HepG2 (cell line): ENCODE data around the gene EBPL. TPM values are rescaled to one million over a fixed set of nuclear protein-coding genes. Genes with fewer than 3 reads are reported as not detected.

Source experiments
- ATF7-NPFF ChIP-seq: sonication (generic); formaldehyde crosslinking; IDR thresholded peaks from 2 replicates; pipeline ENCODE4 v1.8.1; 2023; ENCODE audit warnings: mild to moderate bottlenecking, low read depth, missing genetic modification reagents, moderate library complexity
- CHD2 ChIP-seq: IDR thresholded peaks from 2 replicates; pipeline ENCODE4 v1.6.1; 2011; ENCODE audit warnings: low read depth, low read length, improper control_type of control experiment
- JDP2 ChIP-seq: sonication (generic); formaldehyde crosslinking; IDR thresholded peaks from 2 replicates; pipeline ENCODE4 v1.8.1; 2022; ENCODE audit warnings: missing genetic modification reagents, borderline replicate concordance
- KLF9 ChIP-seq: IDR thresholded peaks from 2 replicates; pipeline ENCODE4 v1.6.1; 2016; ENCODE audit warnings: low read depth
- RXRA ChIP-seq: sonication (generic); formaldehyde crosslinking; IDR thresholded peaks from 2 replicates; pipeline ENCODE4 v1.5.1; 2020; ENCODE audit warnings: missing genetic modification reagents
- SALL1 ChIP-seq: sonication (generic); formaldehyde crosslinking; IDR thresholded peaks from 2 replicates; pipeline ENCODE4 v1.8.0; 2022; ENCODE audit warnings: mild to moderate bottlenecking, missing genetic modification reagents
- SIX4 ChIP-seq: sonication (generic); formaldehyde crosslinking; IDR thresholded peaks from 2 replicates; pipeline ENCODE4 v1.4.0; 2020; ENCODE audit warnings: missing genetic modification reagents
- SOX5 ChIP-seq: IDR thresholded peaks from 2 replicates; pipeline ENCODE4 v1.6.1; 2016; ENCODE audit warnings: borderline replicate concordance
- TBL1XR1 ChIP-seq: fragments of 150-350 bp; IDR thresholded peaks from 2 replicates; pipeline ENCODE4 v1.6.1; 2014; ENCODE audit warnings: borderline replicate concordance, low read length; ENCODE audit not compliant: partially characterized antibody
- TOE1 ChIP-seq: sonication (generic); formaldehyde crosslinking; IDR thresholded peaks from 2 replicates; pipeline ENCODE4 v1.4.0; 2020; ENCODE audit warnings: mild to moderate bottlenecking, missing genetic modification reagents
- ZBTB1 ChIP-seq: sonication (generic); formaldehyde crosslinking; IDR thresholded peaks from 2 replicates; pipeline ENCODE4 v1.4.0; 2020; ENCODE audit warnings: missing genetic modification reagents, borderline replicate concordance
- ZNF207 ChIP-seq: fragments of 450-650 bp; IDR thresholded peaks from 2 replicates; pipeline ENCODE4 v1.6.1; 2016; ENCODE audit warnings: antibody characterized with exemption, borderline replicate concordance
- ZNF253 ChIP-seq: sonication (generic); formaldehyde crosslinking; IDR thresholded peaks from 2 replicates; pipeline ENCODE4 v1.8.0; 2022; ENCODE audit warnings: mild to moderate bottlenecking, missing genetic modification reagents, borderline replicate concordance
- ZNF441 ChIP-seq: sonication (generic); formaldehyde crosslinking; IDR thresholded peaks from 2 replicates; pipeline ENCODE4 v1.7.0; 2021; ENCODE audit warnings: missing genetic modification reagents, borderline replicate concordance
- ZNF562 ChIP-seq: sonication (generic); formaldehyde crosslinking; IDR thresholded peaks from 2 replicates; pipeline ENCODE4 v1.8.0; 2022; ENCODE audit warnings: missing genetic modification reagents, borderline replicate concordance
- ZSCAN25 ChIP-seq: sonication (generic); formaldehyde crosslinking; IDR thresholded peaks from 2 replicates; pipeline ENCODE4 v1.8.0; 2022; ENCODE audit warnings: mild to moderate bottlenecking, missing genetic modification reagents
- polyA plus RNA-seq, 8 experiments: library from polyadenylated mRNA; depleted of rRNA in 3 of 8; stranded (reverse) in 7 of 8; unstranded in 1 of 8; fragments of >200 nt; fragmentation: Illumina TruSeq in 4 of 8; extraction: Trizol in 4 of 8; gene quantifications; 2 replicates each; pipeline versions ENCODE4 v1.2.1 to v1.2.3, GENCODE V29; 2011 to 2016; ENCODE audit warnings: low read depth in 4 of 8, missing spikeins in 1 of 8, mixed read lengths in 1 of 8; ENCODE audit not compliant: insufficient read depth in 1 of 8
- total RNA-seq, 5 experiments: library from RNA; depleted of rRNA; stranded (reverse); fragments of >200 nt; fragmentation: Illumina TruSeq; extraction: Trizol; gene quantifications; 2 replicates each; pipeline ENCODE4 v1.2.3, GENCODE V29; 2016; ENCODE audit warnings: low read depth in 1 of 5
- TF ChIP-seq, protein P1 (sequence below), 2 experiments: sonication (generic) in 1 of 2; formaldehyde crosslinking in 1 of 2; IDR thresholded peaks; 2 replicates each; pipeline versions ENCODE4 v1.4.0 to v1.6.1; 2018 to 2020; ENCODE audit warnings: missing genetic modification reagents in 2 of 2, borderline replicate concordance in 1 of 2, low read depth in 1 of 2, mild to moderate bottlenecking in 1 of 2, missing biosample characterization in 1 of 2
- TF ChIP-seq, protein P2 (sequence below): sonication (generic); formaldehyde crosslinking; IDR thresholded peaks from 2 replicates; pipeline ENCODE4 v1.4.0; 2020; ENCODE audit warnings: mild to moderate bottlenecking, missing genetic modification reagents
- TF ChIP-seq, protein P3 (sequence below): sonication (generic); formaldehyde crosslinking; IDR thresholded peaks from 2 replicates; pipeline ENCODE4 v1.4.0; 2020; ENCODE audit warnings: mild to moderate bottlenecking, missing genetic modification reagents
- TF ChIP-seq, protein P4 (sequence below): sonication (generic); formaldehyde crosslinking; IDR thresholded peaks from 2 replicates; pipeline ENCODE4 v1.5.0; 2020; ENCODE audit warnings: missing genetic modification reagents, mild to moderate bottlenecking, borderline replicate concordance
- TF ChIP-seq, protein P5 (sequence below): sonication (generic); formaldehyde crosslinking; IDR thresholded peaks from 2 replicates; pipeline ENCODE4 v1.5.0; 2020; ENCODE audit warnings: missing genetic modification reagents
- TF ChIP-seq, protein P6 (sequence below): sonication (generic); formaldehyde crosslinking; IDR thresholded peaks from 2 replicates; pipeline ENCODE4 v1.5.1; 2020; ENCODE audit warnings: mild to moderate bottlenecking, missing genetic modification reagents

EBPL gene
- total and polyA plus RNA-seq, 2 of the 13 experiments (the other 11 are each of a cell fraction or from before 2014, with no cell fraction given) = 96.5 to 152 TPM

DNA sequence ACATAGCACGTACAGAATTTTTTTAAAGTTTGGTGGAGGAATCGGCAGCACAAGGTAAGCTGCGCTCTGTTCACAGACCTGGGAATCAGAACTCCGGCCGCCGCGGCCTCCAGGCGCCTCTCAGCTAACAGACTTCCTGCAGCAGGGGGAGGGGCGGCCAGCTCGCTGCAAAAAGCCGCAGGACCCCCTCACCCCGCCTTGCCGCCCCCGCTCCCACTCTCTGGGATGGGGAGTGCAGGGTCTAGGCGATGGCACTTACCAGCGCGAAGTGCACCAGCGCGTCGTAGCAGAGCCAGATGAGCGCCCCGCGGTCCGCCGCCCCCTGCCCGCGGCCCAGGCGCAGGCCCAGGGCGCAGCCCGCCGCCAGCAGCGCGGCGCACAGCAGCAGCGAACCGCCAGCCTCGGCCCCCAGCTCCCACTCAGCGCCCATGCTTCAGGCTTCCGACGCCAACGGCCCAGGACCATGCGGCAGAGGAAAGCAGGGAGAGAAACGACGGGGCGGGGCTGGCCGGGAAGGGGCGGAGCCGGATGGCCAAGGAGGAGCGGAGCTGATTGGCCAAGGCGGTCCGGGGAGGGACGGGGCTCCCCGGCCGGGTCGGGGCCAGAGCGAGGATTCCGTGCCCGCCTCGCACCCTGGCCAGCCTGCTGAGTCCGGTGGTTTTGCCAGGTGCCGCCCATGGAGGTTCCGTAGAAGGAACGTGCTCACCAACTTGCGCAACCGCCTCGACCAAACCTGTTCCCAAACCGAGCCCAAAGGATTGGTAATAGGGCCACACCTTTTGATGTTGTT, at the start of gene EBPL (continued):
- TF ChIP-seq, protein P1, sequence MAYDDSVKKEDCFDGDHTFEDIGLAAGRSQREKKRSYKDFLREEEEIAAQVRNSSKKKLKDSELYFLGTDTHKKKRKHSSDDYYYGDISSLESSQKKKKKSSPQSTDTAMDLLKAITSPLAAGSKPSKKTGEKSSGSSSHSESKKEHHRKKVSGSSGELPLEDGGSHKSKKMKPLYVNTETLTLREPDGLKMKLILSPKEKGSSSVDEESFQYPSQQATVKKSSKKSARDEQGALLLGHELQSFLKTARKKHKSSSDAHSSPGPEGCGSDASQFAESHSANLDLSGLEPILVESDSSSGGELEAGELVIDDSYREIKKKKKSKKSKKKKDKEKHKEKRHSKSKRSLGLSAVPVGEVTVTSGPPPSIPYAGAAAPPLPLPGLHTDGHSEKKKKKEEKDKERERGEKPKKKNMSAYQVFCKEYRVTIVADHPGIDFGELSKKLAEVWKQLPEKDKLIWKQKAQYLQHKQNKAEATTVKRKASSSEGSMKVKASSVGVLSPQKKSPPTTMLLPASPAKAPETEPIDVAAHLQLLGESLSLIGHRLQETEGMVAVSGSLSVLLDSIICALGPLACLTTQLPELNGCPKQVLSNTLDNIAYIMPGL (CRISPR knock-in tag; IDR thresholded peaks at IDR 0.05; ENCODE audit: borderline replicate concordance in 1 of 2, low read depth in 1 of 2) = peak; percentile 64 to 78
- 0 out of 2 replicates have a peak, but pooled peaks have one; percentile 19 for TF ChIP-seq CHD2
- no peak; the same call in 1 of the 2 replicates for TF ChIP-seq RXRA (CRISPR knock-in tag)
- TF ChIP-seq, protein P2, sequence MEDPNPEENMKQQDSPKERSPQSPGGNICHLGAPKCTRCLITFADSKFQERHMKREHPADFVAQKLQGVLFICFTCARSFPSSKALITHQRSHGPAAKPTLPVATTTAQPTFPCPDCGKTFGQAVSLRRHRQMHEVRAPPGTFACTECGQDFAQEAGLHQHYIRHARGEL (CRISPR knock-in tag) = no peak
- TF ChIP-seq ZNF441 (CRISPR knock-in tag) = peak; percentile 88
- peak; percentile 73 for TF ChIP-seq ZSCAN25
- TF ChIP-seq, protein P3, sequence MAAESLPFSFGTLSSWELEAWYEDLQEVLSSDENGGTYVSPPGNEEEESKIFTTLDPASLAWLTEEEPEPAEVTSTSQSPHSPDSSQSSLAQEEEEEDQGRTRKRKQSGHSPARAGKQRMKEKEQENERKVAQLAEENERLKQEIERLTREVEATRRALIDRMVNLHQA = no peak
- TF ChIP-seq JDP2 (CRISPR knock-in tag) = no peak; the same call in 1 of the 2 replicates
- no peak for TF ChIP-seq SIX4 (CRISPR knock-in tag)
- TF ChIP-seq, protein P4, sequence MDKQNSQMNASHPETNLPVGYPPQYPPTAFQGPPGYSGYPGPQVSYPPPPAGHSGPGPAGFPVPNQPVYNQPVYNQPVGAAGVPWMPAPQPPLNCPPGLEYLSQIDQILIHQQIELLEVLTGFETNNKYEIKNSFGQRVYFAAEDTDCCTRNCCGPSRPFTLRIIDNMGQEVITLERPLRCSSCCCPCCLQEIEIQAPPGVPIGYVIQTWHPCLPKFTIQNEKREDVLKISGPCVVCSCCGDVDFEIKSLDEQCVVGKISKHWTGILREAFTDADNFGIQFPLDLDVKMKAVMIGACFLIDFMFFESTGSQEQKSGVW (CRISPR knock-in tag) = no peak
- peak; percentile 52; the same call in 1 of the 2 replicates for TF ChIP-seq SOX5 (CRISPR knock-in tag)
- TF ChIP-seq TOE1 (CRISPR knock-in tag) = peak; percentile 31; the same call in 1 of the 2 replicates
- TF ChIP-seq ZNF253 (CRISPR knock-in tag) = peak; percentile 66; the same call in 1 of the 2 replicates
- TF ChIP-seq, protein P5, sequence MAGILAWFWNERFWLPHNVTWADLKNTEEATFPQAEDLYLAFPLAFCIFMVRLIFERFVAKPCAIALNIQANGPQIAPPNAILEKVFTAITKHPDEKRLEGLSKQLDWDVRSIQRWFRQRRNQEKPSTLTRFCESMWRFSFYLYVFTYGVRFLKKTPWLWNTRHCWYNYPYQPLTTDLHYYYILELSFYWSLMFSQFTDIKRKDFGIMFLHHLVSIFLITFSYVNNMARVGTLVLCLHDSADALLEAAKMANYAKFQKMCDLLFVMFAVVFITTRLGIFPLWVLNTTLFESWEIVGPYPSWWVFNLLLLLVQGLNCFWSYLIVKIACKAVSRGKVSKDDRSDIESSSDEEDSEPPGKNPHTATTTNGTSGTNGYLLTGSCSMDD (CRISPR knock-in tag) = no peak
- no peak; the same call in 1 of the 2 replicates for TF ChIP-seq KLF9 (CRISPR knock-in tag)
- TF ChIP-seq ZNF207 = no peak
- no peak for TF ChIP-seq TBL1XR1
- TF ChIP-seq, protein P6, sequence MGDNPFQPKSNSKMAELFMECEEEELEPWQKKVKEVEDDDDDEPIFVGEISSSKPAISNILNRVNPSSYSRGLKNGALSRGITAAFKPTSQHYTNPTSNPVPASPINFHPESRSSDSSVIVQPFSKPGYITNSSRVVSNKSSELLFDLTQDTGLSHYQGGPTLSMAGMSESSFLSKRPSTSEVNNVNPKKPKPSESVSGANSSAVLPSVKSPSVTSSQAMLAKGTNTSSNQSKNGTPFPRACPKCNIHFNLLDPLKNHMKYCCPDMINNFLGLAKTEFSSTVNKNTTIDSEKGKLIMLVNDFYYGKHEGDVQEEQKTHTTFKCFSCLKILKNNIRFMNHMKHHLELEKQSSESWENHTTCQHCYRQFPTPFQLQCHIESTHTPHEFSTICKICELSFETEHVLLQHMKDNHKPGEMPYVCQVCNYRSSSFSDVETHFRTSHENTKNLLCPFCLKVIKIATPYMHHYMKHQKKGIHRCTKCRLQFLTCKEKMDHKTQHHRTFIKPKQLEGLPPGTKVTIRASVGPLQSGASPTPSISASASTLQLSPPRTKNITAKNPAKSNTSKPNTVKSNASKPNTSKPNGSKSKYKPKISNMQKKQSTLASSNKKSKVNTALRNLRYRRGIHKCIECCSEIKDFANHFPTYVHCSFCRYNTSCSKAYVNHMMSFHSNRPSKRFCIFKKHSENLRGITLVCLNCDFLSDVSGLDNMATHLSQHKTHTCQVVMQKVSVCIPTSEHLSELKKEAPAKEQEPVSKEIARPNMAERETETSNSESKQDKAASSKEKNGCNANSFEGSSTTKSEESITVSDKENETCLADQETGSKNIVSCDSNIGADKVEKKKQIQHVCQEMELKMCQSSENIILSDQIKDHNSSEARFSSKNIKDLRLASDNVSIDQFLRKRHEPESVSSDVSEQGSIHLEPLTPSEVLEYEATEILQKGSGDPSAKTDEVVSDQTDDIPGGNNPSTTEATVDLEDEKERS (CRISPR knock-in tag) = peak; percentile 75
- TF ChIP-seq ATF7-NPFF (CRISPR knock-in tag) = peak; percentile 96
- TF ChIP-seq ZBTB1 (CRISPR knock-in tag) = 0 out of 2 replicates have a peak, but pooled peaks have one; percentile 38
- peak; percentile 93 for TF ChIP-seq SALL1 (CRISPR knock-in tag)
- no peak for TF ChIP-seq ZNF562 (CRISPR knock-in tag)
